GM18951 (cell line): ENCODE data around the gene NPY4R2.
"Not testable (repeated sequence)": the region's sequence is repeated elsewhere in the genome, so short reads cannot be mapped to it uniquely, and the experiment has no call there.

Experiments
- in situ Hi-C: fragments of 300-500 bp; cut with MboI; formaldehyde crosslinking; loops from one replicate; pipeline ENCODE4 v1.12.0; 2022; ENCODE audit warnings: low sequenced_read_pairs, mixed read lengths, inconsistent platforms; ENCODE audit not compliant: unreplicated experiment

The NPY4R2 gene, protein sequence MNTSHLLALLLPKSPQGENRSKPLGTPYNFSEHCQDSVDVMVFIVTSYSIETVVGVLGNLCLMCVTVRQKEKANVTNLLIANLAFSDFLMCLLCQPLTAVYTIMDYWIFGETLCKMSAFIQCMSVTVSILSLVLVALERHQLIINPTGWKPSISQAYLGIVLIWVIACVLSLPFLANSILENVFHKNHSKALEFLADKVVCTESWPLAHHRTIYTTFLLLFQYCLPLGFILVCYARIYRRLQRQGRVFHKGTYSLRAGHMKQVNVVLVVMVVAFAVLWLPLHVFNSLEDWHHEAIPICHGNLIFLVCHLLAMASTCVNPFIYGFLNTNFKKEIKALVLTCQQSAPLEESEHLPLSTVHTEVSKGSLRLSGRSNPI

DNA sequence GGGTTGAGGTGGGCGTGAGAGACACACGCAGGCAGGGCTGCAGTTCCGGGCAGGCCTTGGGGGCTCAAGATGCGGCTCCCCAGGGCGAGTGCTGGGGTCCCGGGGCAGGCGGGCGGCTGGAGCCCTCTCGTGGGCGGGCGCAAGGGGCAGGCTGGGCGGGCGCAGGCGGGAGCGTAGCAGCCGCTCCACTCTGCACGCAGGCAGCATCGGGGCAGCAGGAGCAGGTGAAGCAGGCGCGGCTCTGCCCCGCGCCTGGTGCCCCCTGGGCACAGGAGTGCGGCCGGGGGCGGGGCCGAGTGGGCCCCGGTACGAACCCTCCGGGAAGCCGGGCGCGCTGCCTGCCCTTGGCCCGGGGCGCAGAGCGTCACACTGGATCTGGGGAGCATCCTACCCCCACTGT lies at the start of gene NPY4R2:
NPY4R2 (plus strand) TSS at position 188 of the 400 bp plus-strand sequence. CDS start 3,326 bp downstream, outside the sequence.
- in situ Hi-C loops: not testable (repeated sequence)

GRCh38 chr10:47870887-47871286 lies 47.6 kb upstream of the NPY4R2 start:
- in situ Hi-C loops: loop anchor here (10.0 kb wide), 1 partner anchor 1326 kb away; no protein-coding TSS in a partner anchor

DNA sequence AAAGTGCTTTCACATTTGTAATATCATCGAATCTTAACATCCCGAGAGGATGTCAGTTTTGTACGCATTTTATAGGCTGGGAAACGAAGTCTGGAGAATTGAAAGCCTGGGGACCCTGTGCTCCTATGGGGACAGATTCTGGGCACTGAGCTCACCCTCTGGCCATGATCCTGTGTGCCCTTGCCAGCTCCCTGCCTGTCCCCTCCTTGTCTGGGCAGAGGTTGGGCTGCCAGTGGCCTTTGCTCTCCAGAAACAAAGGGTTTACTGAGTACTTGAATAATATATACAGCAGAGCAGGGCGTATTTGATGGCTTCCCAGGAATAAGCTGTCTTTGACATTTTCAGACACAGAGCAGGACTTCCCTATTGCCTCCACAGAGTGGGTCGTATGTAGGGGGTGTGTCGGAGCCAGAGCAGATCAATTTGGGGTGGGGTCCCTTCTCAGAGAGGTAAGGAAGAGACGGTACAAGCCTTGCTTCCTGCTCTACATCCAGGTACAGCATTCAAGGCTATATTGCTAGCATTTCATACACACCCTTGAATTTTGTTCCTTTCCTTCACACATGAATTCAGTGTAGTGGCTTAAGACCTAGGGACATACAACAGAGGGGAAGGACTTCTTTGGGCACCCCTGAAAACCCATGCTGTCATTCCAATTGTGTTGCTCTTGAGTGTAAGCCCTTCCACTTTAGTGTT lies 46.8 kb upstream of the NPY4R2 start:
- in situ Hi-C loops: loop anchor here (10.0 kb wide), 1 partner anchor 1327 kb away; no protein-coding TSS in a partner anchor

DNA sequence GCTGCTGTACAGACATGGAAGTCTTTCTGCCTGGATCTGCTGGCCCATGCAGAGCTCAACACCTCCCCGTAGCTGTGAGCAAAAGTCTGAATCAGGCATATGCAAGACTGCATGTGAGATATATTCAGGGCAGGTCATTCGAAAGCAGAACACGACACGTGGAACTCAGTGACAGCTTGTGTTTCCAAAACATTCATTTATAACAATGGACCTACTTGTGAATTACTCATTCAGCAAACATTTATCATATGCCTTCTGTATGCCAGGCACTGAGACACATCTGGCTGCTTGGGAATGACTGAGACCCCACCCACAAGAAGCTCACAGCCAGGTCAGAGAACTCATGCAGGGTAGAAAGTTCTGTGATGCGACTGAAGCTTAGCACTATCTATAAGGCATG lies 46.2 kb upstream of the NPY4R2 start:
- in situ Hi-C loops: loop anchor here (10.0 kb wide), 1 partner anchor 1327 kb away; no protein-coding TSS in a partner anchor

GRCh38 chr10:47884239-47884638 lies 34.2 kb upstream of the NPY4R2 start:
- in situ Hi-C loops: not testable (repeated sequence)

DNA sequence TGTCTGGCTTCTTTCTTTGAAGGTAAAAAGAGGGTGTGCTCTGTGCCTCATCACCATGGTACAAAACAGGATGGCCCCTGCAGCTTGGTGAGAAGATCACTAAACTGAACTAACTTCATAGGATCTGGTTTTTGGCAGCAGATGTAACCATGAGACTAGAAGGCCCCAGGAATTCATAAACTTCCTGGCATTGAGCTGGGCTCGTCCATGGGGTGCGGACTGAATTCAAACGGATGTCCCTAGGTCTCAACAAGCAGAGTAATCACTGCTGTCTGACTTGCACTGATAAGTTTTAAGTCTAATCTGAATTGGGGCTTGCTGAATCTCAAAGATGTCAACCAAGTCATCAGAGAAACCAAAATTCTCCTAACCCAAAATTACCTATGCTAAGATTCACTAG lies 33.5 kb upstream of the NPY4R2 start:
- in situ Hi-C loops: not testable (repeated sequence)

DNA sequence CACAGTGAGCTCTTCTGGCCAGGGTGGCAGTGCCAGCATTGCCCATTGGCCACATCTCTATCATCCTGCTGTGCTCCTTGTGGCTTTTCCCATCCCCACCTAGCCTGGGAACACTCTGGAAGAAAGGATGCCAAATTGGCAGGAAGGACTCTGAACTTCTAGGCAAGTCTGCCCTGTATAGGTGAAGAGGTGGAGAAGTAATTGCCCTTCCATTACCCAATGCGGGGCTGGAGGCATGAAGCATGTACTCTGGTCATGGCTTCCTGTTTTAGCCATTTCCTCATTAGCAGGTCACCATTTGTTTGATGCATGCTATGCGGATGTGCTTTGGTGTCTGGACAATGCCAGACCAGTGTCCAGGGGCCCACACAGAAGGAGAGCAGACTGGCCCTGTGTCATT lies 32.1 kb upstream of the NPY4R2 start:
- in situ Hi-C loops: not testable (repeated sequence)

DNA sequence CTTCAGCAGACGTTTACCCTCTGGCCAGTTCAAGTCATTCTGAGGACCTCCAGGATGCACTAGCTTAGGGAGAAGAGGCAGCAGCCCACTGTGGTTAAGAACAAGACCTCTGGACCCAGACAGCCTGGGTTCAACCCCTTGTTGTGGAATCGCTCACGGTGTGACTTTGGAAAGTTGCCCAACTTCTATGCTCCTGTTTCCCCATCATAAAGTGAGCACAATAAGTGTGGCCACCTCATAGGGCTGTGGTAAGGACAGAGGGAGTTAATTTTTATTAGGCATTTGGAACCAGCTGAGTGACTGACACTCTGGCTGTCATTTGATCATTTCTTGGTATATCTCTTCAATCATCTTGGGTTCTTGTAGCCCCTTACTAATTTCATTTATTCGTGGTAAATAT lies 31.6 kb upstream of the NPY4R2 start:
- in situ Hi-C loops: not testable (repeated sequence)

DNA sequence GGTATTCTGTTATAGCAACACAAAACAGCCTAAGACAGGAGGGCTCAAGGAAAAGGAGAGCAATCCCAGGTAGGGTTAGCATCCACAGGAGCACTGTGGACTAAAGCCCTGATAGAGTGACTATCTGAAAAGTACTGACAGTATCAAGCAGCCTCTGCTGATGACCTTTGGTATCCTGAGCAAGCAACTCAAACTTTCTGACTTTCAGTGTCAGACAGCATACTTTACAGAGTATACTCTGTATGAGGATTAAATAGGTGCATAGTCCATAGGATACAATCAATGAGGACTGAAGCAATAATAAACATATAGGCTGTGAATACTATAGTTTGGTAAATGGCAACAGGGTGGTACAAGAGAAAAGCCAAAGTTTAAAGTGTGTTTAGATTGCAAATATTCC lies 27.7 kb upstream of the NPY4R2 start:
- in situ Hi-C loops: not testable (repeated sequence)

- in situ Hi-C loops: not testable (repeated sequence)
Observed at GRCh38 chr10:47892494-47893261, 25.8 kb upstream of the NPY4R2 start.

DNA sequence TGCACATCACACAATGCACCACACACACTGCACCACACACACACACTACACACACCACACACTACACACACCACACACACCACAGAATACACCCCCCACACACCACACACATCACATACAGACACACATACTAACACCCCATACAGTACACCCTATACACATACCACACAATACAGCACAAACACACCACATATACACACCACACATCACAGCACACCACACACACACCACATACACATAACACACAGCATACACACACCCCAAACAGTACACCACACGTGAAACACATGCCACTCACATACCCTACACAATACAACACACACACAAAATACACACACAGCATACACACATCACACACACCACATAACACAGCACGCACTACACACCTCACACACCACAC lies 23.9 kb upstream of the NPY4R2 start:
- in situ Hi-C loops: not testable (repeated sequence)

GRCh38 chr10:47897813-47898212 lies 20.6 kb upstream of the NPY4R2 start:
- in situ Hi-C loops: not testable (repeated sequence)

DNA sequence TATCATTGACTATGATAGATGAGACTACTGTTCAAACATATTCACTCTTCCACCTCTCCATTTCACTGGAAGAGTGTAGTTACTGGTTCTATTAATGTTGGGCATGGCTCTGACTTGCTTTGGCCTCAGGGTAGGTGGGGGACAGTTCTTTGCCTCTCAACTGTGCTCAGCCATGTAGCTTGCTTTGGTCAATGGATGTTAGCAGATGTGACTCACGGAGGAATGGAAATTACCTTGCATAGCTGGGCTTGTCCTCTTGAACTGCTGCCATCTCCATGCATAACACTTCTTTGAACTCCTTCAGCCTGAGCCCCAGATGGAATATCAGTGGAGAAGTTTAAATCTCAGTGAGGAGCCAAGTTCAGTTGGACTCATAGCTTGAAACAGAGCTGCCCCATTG lies 9.1 kb upstream of the NPY4R2 start:
- in situ Hi-C loops: not testable (repeated sequence)

GRCh38 chr10:47910486-47910885 lies 8.0 kb upstream of the NPY4R2 start:
- in situ Hi-C loops: not testable (repeated sequence)

DNA sequence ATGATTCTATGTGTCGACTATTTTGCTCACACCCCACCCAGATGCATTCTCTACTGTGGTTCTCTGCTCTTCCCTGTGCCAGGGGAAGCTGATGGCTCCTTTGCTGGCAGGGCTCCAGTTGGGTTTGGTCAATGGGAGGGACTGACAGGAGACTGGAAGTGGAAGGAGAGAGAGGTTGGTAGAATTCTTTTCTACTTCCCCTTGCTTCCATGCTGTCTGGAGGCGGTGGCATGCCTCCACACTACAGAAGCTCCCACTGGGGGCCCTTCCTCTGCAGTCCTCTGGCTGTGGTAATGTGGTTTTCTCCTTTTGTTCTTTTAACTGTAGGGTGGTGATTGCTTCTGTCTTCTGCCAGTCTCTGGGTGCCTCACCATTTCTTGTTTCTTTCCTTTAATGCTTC lies 4.4 kb upstream of the NPY4R2 start:
- in situ Hi-C loops: not testable (repeated sequence)

DNA sequence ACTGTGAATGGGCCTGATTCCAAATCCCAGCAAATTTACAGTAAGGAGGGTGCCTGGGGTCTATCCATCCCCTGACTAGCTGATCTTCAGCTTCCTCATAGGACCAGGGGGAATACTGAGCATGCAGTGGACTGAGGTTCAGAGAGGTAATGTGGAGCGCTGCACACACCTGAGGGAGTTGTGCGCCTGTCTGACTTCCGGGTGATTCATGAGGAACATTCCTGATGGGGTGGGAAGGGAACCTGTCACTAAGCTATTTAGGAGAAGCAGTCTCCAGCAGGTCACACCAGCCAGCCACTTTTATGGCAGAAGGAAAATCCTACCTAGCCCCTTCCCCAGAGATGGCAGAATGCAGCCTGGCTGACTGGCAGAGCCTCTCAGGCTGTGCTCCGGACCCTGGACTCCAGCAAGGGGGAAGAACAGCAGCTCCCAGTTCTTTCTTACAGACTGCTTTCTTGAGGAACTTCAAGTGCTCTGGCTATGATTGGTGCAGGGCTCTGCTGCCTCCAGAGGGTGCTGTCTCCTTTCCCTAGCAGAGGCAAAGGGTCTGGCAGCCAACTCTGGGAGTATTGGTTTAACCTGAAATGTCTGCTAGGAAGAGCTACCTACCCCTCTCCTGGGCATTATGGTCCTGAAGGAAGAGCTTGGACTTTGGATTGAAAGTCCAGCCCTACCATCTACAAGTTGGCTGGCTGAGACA lies 2.5 kb upstream of the NPY4R2 start:
- in situ Hi-C loops: not testable (repeated sequence)

DNA sequence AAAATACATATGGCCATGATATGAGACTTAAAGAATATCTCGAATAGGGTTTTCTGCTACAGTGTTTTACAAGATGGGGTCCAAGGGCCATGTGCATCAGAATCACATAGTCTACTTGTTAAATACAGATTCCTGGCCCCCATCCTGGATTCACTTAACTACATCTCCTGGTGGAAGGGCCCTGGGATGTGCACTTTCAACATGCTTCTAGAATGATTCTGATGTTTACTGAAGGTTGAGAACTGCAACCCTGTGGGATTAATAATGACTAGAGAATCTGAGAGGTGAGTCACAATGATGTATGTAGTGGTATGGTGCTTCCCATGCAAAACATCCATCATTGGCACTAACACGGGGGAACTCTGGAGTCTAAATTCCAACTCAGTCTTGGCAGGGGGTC lies 2.1 kb downstream of the NPY4R2 start:
- in situ Hi-C loops: not testable (repeated sequence)

DNA sequence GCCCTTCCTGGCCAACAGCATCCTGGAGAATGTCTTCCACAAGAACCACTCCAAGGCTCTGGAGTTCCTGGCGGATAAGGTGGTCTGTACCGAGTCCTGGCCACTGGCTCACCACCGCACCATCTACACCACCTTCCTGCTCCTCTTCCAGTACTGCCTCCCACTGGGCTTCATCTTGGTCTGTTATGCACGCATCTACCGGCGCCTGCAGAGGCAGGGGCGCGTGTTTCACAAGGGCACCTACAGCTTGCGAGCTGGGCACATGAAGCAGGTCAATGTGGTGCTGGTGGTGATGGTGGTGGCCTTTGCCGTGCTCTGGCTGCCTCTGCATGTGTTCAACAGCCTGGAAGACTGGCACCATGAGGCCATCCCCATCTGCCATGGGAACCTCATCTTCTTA lies 4.0 kb downstream of the NPY4R2 start:
- in situ Hi-C loops: not testable (repeated sequence)

- in situ Hi-C loops: not testable (repeated sequence)
Observed at GRCh38 chr10:47924628-47925027, 6.2 kb downstream of the NPY4R2 start.
